HCT116 (cell line): Measurements from ENCODE around the gene USP48. TPM values are rescaled to one million over a fixed set of nuclear protein-coding genes. Genes with fewer than 3 reads are reported as not detected.

Experiments
- ATAC-seq: fragments of 200-7000 bp; cut with Tn5 transposase; 2 replicates; pipeline ENCODE4 v1.9.1; 2020; ENCODE audit warnings: mild to moderate bottlenecking, moderate library complexity
- BruUV-seq: library from RNA; stranded (reverse); fragments of 400-500 nt; replicated peaks from 2 replicates; lab custom pipeline; 2021; lab: Mats Ljungman, UMichigan
- CTCF ChIA-PET: fragments of 300-600 bp; sonication (Branson Sonifier 250); formaldehyde crosslinking; loops from one replicate; lab custom pipeline; 2021; ENCODE audit warnings: antibody characterized with exemption; lab: Charles Lee
- POLR2A ChIA-PET: fragments of 300-600, 350-600 bp; sonication (Branson Sonifier 250); formaldehyde crosslinking; loops from one replicate; lab custom pipeline; 2021; ENCODE audit warnings: antibody characterized with exemption; lab: Charles Lee
- RAD21 ChIA-PET, 2 experiments: fragments of 300-600 bp; sonication (Branson Sonifier 250); formaldehyde crosslinking; loops; one replicate each; lab custom pipeline; 2023; ENCODE audit warnings: low total read pairs in 2 of 2; ENCODE audit not compliant: uncharacterized antibody in 2 of 2, unreplicated experiment in 2 of 2, low non-redundant PET in 1 of 2; lab: Charles Lee
- DNase-seq: peaks from one replicate; pipeline ENCODE4 v3.0.0-alpha.2; 2010; ENCODE audit warnings: low read depth, low spot score
- H2AFZ ChIP-seq: fragments of 200-600 bp; shearing (Covaris generic), sonication (generic); 2 replicates; pipeline ENCODE4 v1.6.1; 2017; ENCODE audit warnings: low read depth, mixed run types, mixed read lengths, antibody characterized with exemption, low read length; ENCODE audit not compliant: poor library complexity, severe bottlenecking
- H3K27ac ChIP-seq: 2 replicates; pipeline ENCODE4 v1.5.1; 2012; ENCODE audit warnings: low read depth, low read length
- H3K27me3 ChIP-seq: fragments of 200-600 bp; sonication (generic); 2 replicates; pipeline ENCODE4 v1.6.1; 2016; ENCODE audit warnings: mixed run types, low read length, mixed read lengths; ENCODE audit not compliant: insufficient read depth
- H3K36me3 ChIP-seq, 2 experiments: fragments of 200-500 bp in 1 of 2; fragments of 200-600 bp in 1 of 2; sonication (Bioruptor generic) in 1 of 2; sonication (generic) in 1 of 2; 2 replicates each; pipeline versions ENCODE4 v1.5.1 to v1.6.1; 2014 to 2016; ENCODE audit warnings: low read length in 2 of 2, inconsistent platforms in 1 of 2, mixed read lengths in 1 of 2, mixed run types in 1 of 2; ENCODE audit not compliant: insufficient read depth in 2 of 2, control insufficient read depth in 1 of 2
- H3K4me1 ChIP-seq, 2 experiments: fragments of 200-600 bp in 1 of 2; sonication (generic) in 1 of 2; 2 replicates each; pipeline versions ENCODE4 v1.5.1 to v1.6.1; 2012 to 2017; ENCODE audit warnings: low read length in 2 of 2, inconsistent platforms in 1 of 2, mild to moderate bottlenecking in 1 of 2, mixed read lengths in 1 of 2, mixed run types in 1 of 2, moderate library complexity in 1 of 2; ENCODE audit not compliant: insufficient read depth in 2 of 2, control insufficient read depth in 1 of 2
- H3K4me2 ChIP-seq: fragments of 200-600 bp; sonication (generic); 2 replicates; pipeline ENCODE4 v1.6.1; 2017; ENCODE audit warnings: mixed run types, low read length, mixed read lengths
- H3K4me3 ChIP-seq, 2 experiments: fragments of 200-600 bp in 1 of 2; sonication (generic) in 1 of 2; replicated peaks in 1 of 2; 2 replicates each; pipeline ENCODE4 v1.5.1; 2011 to 2016; ENCODE audit warnings: low read length in 2 of 2, control low read depth in 1 of 2, low read depth in 1 of 2, mild to moderate bottlenecking in 1 of 2, mixed read lengths in 1 of 2, mixed run types in 1 of 2
- H3K79me2 ChIP-seq: fragments of 200-600 bp; sonication (generic); 2 replicates; pipeline ENCODE4 v1.6.1; 2017; ENCODE audit warnings: mild to moderate bottlenecking, mixed run types, low read length, moderate library complexity, mixed read lengths; ENCODE audit not compliant: insufficient read depth
- H3K9ac ChIP-seq: fragments of 200-600 bp; sonication (generic); 2 replicates; pipeline ENCODE4 v1.6.1; 2016; ENCODE audit warnings: low read length, mixed read lengths
- H3K9me2 ChIP-seq: fragments of 200-600 bp; sonication (generic), shearing (Covaris generic); 2 replicates; pipeline ENCODE4 v1.6.1; 2017; ENCODE audit warnings: mixed run types, mild to moderate bottlenecking, moderate library complexity; ENCODE audit not compliant: insufficient read depth
- H3K9me3 ChIP-seq, 2 experiments: fragments of 200-500 bp in 1 of 2; fragments of 200-600 bp in 1 of 2; sonication (Bioruptor generic) in 1 of 2; sonication (generic) in 1 of 2; 2 replicates each; pipeline ENCODE4 v1.6.1; 2014 to 2017; ENCODE audit warnings: low read length in 2 of 2, mixed read lengths in 2 of 2, inconsistent platforms in 1 of 2, low read depth in 1 of 2, mild to moderate bottlenecking in 1 of 2, mixed run types in 1 of 2, moderate library complexity in 1 of 2; ENCODE audit not compliant: control insufficient read depth in 1 of 2, insufficient read depth in 1 of 2
- H4K20me1 ChIP-seq: fragments of 200-600 bp; sonication (generic), shearing (Covaris generic); 2 replicates; pipeline ENCODE4 v1.6.1; 2017; ENCODE audit warnings: mixed run types, mild to moderate bottlenecking, moderate library complexity; ENCODE audit not compliant: insufficient read depth
- CBX3 ChIP-seq: IDR thresholded peaks from 2 replicates; pipeline ENCODE4 v1.6.1; 2012; ENCODE audit warnings: low read depth
- CEBPB ChIP-seq: IDR thresholded peaks from 2 replicates; pipeline ENCODE4 v1.6.1; 2012; ENCODE audit warnings: low read depth
- EGR1 ChIP-seq: IDR thresholded peaks from 2 replicates; pipeline ENCODE4 v1.6.1; 2012; ENCODE audit warnings: low read depth
- EZH2phosphoT487 ChIP-seq: fragments of 200-600 bp; IDR thresholded peaks from 2 replicates; pipeline ENCODE4 v1.6.1; 2018; ENCODE audit warnings: antibody characterized with exemption, borderline replicate concordance
- JUND ChIP-seq: IDR thresholded peaks from 2 replicates; pipeline ENCODE4 v1.6.1; 2012
- POLR2A ChIP-seq: IDR thresholded peaks from 2 replicates; pipeline ENCODE4 v1.7.0; 2011; ENCODE audit warnings: borderline replicate concordance; ENCODE audit not compliant: insufficient read depth, insufficient read length; ENCODE audit errors: extremely low read depth
- POLR2AphosphoS5 ChIP-seq: IDR thresholded peaks from 2 replicates; pipeline ENCODE4 v1.6.1; 2011; ENCODE audit warnings: mild to moderate bottlenecking, low read depth, low read length, moderate library complexity
- RAD21 ChIP-seq: IDR thresholded peaks from 2 replicates; pipeline ENCODE4 v1.6.1; 2012; ENCODE audit warnings: low read depth, mild to moderate bottlenecking
- REST ChIP-seq: IDR thresholded peaks from 2 replicates; pipeline ENCODE4 v1.6.1; 2012; ENCODE audit warnings: low read depth
- SIN3A ChIP-seq: IDR thresholded peaks from 2 replicates; pipeline ENCODE4 v1.6.1; 2012; ENCODE audit warnings: low read depth
- SRF ChIP-seq: IDR thresholded peaks from 2 replicates; pipeline ENCODE4 v1.6.1; 2012; ENCODE audit warnings: low read depth
- TCF7L2 ChIP-seq: IDR thresholded peaks from 2 replicates; pipeline ENCODE4 v1.7.0; 2011; ENCODE audit warnings: borderline replicate concordance, inconsistent platforms; ENCODE audit not compliant: insufficient read depth, insufficient read length; ENCODE audit errors: extremely low read depth
- YY1 ChIP-seq: IDR thresholded peaks from 2 replicates; pipeline ENCODE4 v1.6.1; 2011; ENCODE audit warnings: low read length, low read depth, moderate library complexity, mild to moderate bottlenecking; ENCODE audit not compliant: insufficient replicate concordance; ENCODE audit errors: extremely low read depth
- ZFX ChIP-seq: fragments of 450-650 bp; IDR thresholded peaks from 2 replicates; pipeline ENCODE4 v1.6.1; 2017
- ZNF274 ChIP-seq: fragments of 200-500 bp; sonication (Bioruptor generic); IDR thresholded peaks from 2 replicates; pipeline ENCODE4 v1.6.1; 2014; ENCODE audit warnings: mild to moderate bottlenecking, low read depth, low read length, inconsistent platforms
- intact Hi-C: fragments of 100-400 bp; cut with micrococcal nuclease; formaldehyde crosslinking; loops from 2 replicates; pipeline ENCODE4 v1.10.0; 2022
- total RNA-seq: library from RNA; stranded (reverse); gene quantifications from one replicate; pipeline ENCODE4 v1.2.1, GENCODE V29; 2021; ENCODE audit not compliant: unreplicated experiment
- TF ChIP-seq, protein P1 (sequence below): IDR thresholded peaks from 2 replicates; pipeline ENCODE4 v1.6.1; 2011; ENCODE audit warnings: mild to moderate bottlenecking, low read length, moderate library complexity; ENCODE audit not compliant: insufficient replicate concordance; ENCODE audit errors: extremely low read depth
- TF ChIP-seq, protein P2 (sequence below): IDR thresholded peaks from 2 replicates; pipeline ENCODE4 v1.6.1; 2012

Gene USP48
- total RNA-seq, 1 experiment from 2014 or later = 54.8 TPM

GRCh38 chr1:21655259-21655658 lies 127.7 kb downstream of the USP48 start:
- TF ChIP-seq JUND (no peak), SRF (no peak), EGR1 (no peak), CBX3 (no peak), TCF7L2 (no peak), REST (no peak), ZNF274 (no peak), EZH2phosphoT487 (no peak), POLR2A (no peak), CEBPB (no peak), POLR2AphosphoS5 (no peak), ZFX (no peak), RAD21 (no peak), SIN3A (no peak), YY1 (no peak)
- TF ChIP-seq, protein P1, sequence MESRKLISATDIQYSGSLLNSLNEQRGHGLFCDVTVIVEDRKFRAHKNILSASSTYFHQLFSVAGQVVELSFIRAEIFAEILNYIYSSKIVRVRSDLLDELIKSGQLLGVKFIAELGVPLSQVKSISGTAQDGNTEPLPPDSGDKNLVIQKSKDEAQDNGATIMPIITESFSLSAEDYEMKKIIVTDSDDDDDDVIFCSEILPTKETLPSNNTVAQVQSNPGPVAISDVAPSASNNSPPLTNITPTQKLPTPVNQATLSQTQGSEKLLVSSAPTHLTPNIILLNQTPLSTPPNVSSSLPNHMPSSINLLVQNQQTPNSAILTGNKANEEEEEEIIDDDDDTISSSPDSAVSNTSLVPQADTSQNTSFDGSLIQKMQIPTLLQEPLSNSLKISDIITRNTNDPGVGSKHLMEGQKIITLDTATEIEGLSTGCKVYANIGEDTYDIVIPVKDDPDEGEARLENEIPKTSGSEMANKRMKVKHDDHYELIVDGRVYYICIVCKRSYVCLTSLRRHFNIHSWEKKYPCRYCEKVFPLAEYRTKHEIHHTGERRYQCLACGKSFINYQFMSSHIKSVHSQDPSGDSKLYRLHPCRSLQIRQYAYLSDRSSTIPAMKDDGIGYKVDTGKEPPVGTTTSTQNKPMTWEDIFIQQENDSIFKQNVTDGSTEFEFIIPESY = no peak
- TF ChIP-seq, protein P2, sequence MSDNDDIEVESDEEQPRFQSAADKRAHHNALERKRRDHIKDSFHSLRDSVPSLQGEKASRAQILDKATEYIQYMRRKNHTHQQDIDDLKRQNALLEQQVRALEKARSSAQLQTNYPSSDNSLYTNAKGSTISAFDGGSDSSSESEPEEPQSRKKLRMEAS = no peak
- intact Hi-C loops = loop anchor here (1.0 to 10.0 kb wide), 5 partner anchors 60 to 762 kb away; no protein-coding TSS in a partner anchor
- H3K4me2 ChIP-seq = peak overlapping the region; percentile 40; the same call in 1 of the 2 replicates
- no peaks in the 10 kb centered on the region for H3K27me3 ChIP-seq
- no peaks in the 10 kb centered on the region for H3K9me2 ChIP-seq
- H2AFZ ChIP-seq = no peak overlapping the region
- no peaks in the 10 kb centered on the region for H3K9me3 ChIP-seq
- no peak overlapping the region for H3K4me3 ChIP-seq
- H3K79me2 ChIP-seq = no peaks in the 10 kb centered on the region
- H3K36me3 ChIP-seq = no peaks in the 10 kb centered on the region
- CTCF ChIA-PET = interaction anchor here (1.3 to 1.8 kb wide), 2 partner anchors 16 to 285 kb away, joined by 3 to 8 read pairs; no protein-coding TSS in a partner anchor
- BruUV-seq = no TSS peak
- peaks cover 13 to 53% of the 10 kb centered on the region in 2 experiments for H3K4me1 ChIP-seq
- ATAC-seq = no peak
- H3K27ac ChIP-seq = no peak overlapping the region
- POLR2A ChIA-PET = no interaction called here
- RAD21 ChIA-PET = interaction anchor here in 1 of 2 experiments (0.9 kb wide), 1 partner anchor 59 kb away, joined by 3 read pairs; no protein-coding TSS in a partner anchor
- no peak for DNase-seq
- H4K20me1 ChIP-seq = no peaks in the 10 kb centered on the region
- H3K9ac ChIP-seq = no peak overlapping the region
